GM21447 (cell line): Measurements from ENCODE around the gene TAF1D.
"Not testable (repeated sequence)": the region's sequence is repeated elsewhere in the genome, so short reads cannot be mapped to it uniquely, and the experiment has no call there.

ENCODE experiments used
- ATAC-seq: cut with Tn5 transposase; IDR thresholded peaks from one replicate; pipeline ENCODE4 v1.9.1; 2021; ENCODE audit not compliant: unreplicated experiment

Gene TAF1D

GRCh38 chr11:93751001-93751400 is 9.7 kb upstream of the TAF1D start:
- no peak for ATAC-seq

- peak; percentile 84 for ATAC-seq
Measured at GRCh38 chr11:93747122-93747521, 5.8 kb upstream of the TAF1D start.

GRCh38 chr11:93746101-93746500 is 4.8 kb upstream of the TAF1D start:
- no peak for ATAC-seq

- ATAC-seq, result not testable (repeated sequence)
Measured at GRCh38 chr11:93745005-93745755, 3.9 kb upstream of the TAF1D start.

GRCh38 chr11:93744669-93745004 is 3.3 kb upstream of the TAF1D start:
- no peak for ATAC-seq

GRCh38 chr11:93743291-93743690 is 2.0 kb upstream of the TAF1D start:
- no peak for ATAC-seq

- ATAC-seq, result peak; percentile 10
Measured at GRCh38 chr11:93741882-93742226, 559 bp upstream of the TAF1D start.

GRCh38 chr11:93740730-93741093 is 583 bp downstream of the TAF1D start:
- peak; percentile 32 for ATAC-seq

- peak; percentile 13 for ATAC-seq
Measured at GRCh38 chr11:93740031-93740729, 1.1 kb downstream of the TAF1D start.

GRCh38 chr11:93738647-93739081 is 2.6 kb downstream of the TAF1D start:
- no peak for ATAC-seq

- no peak for ATAC-seq
Measured at GRCh38 chr11:93737904-93738612, 3.2 kb downstream of the TAF1D start.

GRCh38 chr11:93736129-93736528 is 5.2 kb downstream of the TAF1D start:
- no peak for ATAC-seq

- ATAC-seq, result no peak
Measured at GRCh38 chr11:93735627-93736026, 5.7 kb downstream of the TAF1D start.

- no peak for ATAC-seq
Measured at GRCh38 chr11:93734427-93735222, 6.7 kb downstream of the TAF1D start.

GRCh38 chr11:93733474-93733873 is 7.8 kb downstream of the TAF1D start:
- no peak for ATAC-seq

- ATAC-seq, result no peak
Measured at GRCh38 chr11:93732237-93732892, 8.9 kb downstream of the TAF1D start.

GRCh38 chr11:93730108-93731107 is 10.9 kb downstream of the TAF1D start:
- no peak for ATAC-seq

- no peak for ATAC-seq
Measured at GRCh38 chr11:93729129-93729616, 12.1 kb downstream of the TAF1D start.

- no peak for ATAC-seq
Measured at GRCh38 chr11:93728792-93729128, 12.5 kb downstream of the TAF1D start.
